H1 (cell line): ENCODE measurements around the gene NEFH. TPM values are rescaled to one million over a fixed set of nuclear protein-coding genes. Genes with fewer than 3 reads are reported as not detected.

Source experiments
- BRCA1 ChIP-seq: IDR thresholded peaks from 2 replicates; pipeline ENCODE4 v1.6.1; 2012; ENCODE audit warnings: low read depth, low read length, improper control_type of control experiment
- EZH2 ChIP-seq: fragments of 200-600 bp; sonication (generic); IDR thresholded peaks from 2 replicates; pipeline ENCODE4 v1.7.1; 2012; ENCODE audit warnings: low read depth, mild to moderate bottlenecking, moderate library complexity, low read length, inconsistent platforms; ENCODE audit not compliant: severe bottlenecking
- POLR2A ChIP-seq, 2 experiments: IDR thresholded peaks; 1 replicate in 1 of 2; 2 replicates in 1 of 2; pipeline ENCODE4 v1.6.1; 2011; ENCODE audit warnings: low read depth in 2 of 2, low read length in 2 of 2, mild to moderate bottlenecking in 2 of 2; ENCODE audit errors: control extremely low read depth in 1 of 2
- ZNF274 ChIP-seq: IDR thresholded peaks from 2 replicates; pipeline ENCODE4 v1.7.0; 2012; ENCODE audit warnings: low read length, borderline replicate concordance; ENCODE audit errors: extremely low read depth
- polyA plus RNA-seq, 7 experiments: library from polyadenylated mRNA; depleted of rRNA in 3 of 7; stranded (reverse) in 5 of 7; unstranded in 2 of 7; fragments of >200 nt in 5 of 7; fragments of 200-250 nt in 2 of 7; gene quantifications; 1 replicate in 5 of 7; 2 replicates in 1 of 7; 4 replicates in 1 of 7; pipeline versions ENCODE4 v1.2.1 to v1.2.3, GENCODE V29; 2011 to 2013; ENCODE audit warnings: missing spikeins in 2 of 7, mixed read lengths in 2 of 7
- total RNA-seq: library from RNA; stranded (reverse); fragmentation: NEBNext Ultra II Directional; extraction: Animal tissue kit (Norgen Biotek cat#: 25700); gene quantifications from 2 replicates; pipeline ENCODE4 v1.2.1, GENCODE V29; 2021
- TF ChIP-seq, protein P1 (sequence below): fragments of 300-600 bp; sonication (generic); IDR thresholded peaks from 2 replicates; pipeline ENCODE4 v1.7.1; 2012; ENCODE audit warnings: low read length, moderate library complexity, mild to moderate bottlenecking, inconsistent platforms; ENCODE audit not compliant: insufficient replicate concordance
- TF ChIP-seq, protein P2 (sequence below): IDR thresholded peaks from 2 replicates; pipeline ENCODE4 v1.6.1; 2012; ENCODE audit warnings: low read length, inconsistent platforms

The NEFH gene
- total and polyA plus RNA-seq, 2 of the 8 experiments (the other 6 are each of a cell fraction or from before 2014, with no cell fraction given) = 0.57 to 2.3 TPM

DNA sequence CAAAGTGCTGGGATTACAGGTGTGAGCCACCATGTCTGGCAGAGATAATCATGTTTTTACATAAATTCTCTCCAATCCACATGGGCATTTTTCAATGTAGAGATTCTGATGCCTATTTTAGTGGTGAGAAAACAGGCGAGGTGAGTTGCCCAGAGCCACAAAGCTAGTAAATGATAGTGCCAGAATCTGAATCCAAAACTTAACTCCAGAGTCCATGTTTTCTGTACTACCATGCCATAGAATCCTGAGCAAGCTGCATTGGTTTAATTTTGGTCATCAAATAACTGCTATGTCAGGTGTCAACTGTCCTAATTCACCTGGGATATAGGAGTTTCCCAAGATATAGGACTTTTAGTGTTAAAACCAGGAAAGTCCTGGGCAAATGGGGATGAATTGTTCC is 13.6 kb downstream of the NEFH start (continued):
- TF ChIP-seq EZH2 (no peak), POLR2A (IDR thresholded peaks at IDR 0.05; ENCODE audit: control extremely low read depth in 1 of 2, low read depth in 2 of 2, low read length in 2 of 2) (no peak), BRCA1 (no peak), ZNF274 (no peak)
- TF ChIP-seq, protein P1, sequence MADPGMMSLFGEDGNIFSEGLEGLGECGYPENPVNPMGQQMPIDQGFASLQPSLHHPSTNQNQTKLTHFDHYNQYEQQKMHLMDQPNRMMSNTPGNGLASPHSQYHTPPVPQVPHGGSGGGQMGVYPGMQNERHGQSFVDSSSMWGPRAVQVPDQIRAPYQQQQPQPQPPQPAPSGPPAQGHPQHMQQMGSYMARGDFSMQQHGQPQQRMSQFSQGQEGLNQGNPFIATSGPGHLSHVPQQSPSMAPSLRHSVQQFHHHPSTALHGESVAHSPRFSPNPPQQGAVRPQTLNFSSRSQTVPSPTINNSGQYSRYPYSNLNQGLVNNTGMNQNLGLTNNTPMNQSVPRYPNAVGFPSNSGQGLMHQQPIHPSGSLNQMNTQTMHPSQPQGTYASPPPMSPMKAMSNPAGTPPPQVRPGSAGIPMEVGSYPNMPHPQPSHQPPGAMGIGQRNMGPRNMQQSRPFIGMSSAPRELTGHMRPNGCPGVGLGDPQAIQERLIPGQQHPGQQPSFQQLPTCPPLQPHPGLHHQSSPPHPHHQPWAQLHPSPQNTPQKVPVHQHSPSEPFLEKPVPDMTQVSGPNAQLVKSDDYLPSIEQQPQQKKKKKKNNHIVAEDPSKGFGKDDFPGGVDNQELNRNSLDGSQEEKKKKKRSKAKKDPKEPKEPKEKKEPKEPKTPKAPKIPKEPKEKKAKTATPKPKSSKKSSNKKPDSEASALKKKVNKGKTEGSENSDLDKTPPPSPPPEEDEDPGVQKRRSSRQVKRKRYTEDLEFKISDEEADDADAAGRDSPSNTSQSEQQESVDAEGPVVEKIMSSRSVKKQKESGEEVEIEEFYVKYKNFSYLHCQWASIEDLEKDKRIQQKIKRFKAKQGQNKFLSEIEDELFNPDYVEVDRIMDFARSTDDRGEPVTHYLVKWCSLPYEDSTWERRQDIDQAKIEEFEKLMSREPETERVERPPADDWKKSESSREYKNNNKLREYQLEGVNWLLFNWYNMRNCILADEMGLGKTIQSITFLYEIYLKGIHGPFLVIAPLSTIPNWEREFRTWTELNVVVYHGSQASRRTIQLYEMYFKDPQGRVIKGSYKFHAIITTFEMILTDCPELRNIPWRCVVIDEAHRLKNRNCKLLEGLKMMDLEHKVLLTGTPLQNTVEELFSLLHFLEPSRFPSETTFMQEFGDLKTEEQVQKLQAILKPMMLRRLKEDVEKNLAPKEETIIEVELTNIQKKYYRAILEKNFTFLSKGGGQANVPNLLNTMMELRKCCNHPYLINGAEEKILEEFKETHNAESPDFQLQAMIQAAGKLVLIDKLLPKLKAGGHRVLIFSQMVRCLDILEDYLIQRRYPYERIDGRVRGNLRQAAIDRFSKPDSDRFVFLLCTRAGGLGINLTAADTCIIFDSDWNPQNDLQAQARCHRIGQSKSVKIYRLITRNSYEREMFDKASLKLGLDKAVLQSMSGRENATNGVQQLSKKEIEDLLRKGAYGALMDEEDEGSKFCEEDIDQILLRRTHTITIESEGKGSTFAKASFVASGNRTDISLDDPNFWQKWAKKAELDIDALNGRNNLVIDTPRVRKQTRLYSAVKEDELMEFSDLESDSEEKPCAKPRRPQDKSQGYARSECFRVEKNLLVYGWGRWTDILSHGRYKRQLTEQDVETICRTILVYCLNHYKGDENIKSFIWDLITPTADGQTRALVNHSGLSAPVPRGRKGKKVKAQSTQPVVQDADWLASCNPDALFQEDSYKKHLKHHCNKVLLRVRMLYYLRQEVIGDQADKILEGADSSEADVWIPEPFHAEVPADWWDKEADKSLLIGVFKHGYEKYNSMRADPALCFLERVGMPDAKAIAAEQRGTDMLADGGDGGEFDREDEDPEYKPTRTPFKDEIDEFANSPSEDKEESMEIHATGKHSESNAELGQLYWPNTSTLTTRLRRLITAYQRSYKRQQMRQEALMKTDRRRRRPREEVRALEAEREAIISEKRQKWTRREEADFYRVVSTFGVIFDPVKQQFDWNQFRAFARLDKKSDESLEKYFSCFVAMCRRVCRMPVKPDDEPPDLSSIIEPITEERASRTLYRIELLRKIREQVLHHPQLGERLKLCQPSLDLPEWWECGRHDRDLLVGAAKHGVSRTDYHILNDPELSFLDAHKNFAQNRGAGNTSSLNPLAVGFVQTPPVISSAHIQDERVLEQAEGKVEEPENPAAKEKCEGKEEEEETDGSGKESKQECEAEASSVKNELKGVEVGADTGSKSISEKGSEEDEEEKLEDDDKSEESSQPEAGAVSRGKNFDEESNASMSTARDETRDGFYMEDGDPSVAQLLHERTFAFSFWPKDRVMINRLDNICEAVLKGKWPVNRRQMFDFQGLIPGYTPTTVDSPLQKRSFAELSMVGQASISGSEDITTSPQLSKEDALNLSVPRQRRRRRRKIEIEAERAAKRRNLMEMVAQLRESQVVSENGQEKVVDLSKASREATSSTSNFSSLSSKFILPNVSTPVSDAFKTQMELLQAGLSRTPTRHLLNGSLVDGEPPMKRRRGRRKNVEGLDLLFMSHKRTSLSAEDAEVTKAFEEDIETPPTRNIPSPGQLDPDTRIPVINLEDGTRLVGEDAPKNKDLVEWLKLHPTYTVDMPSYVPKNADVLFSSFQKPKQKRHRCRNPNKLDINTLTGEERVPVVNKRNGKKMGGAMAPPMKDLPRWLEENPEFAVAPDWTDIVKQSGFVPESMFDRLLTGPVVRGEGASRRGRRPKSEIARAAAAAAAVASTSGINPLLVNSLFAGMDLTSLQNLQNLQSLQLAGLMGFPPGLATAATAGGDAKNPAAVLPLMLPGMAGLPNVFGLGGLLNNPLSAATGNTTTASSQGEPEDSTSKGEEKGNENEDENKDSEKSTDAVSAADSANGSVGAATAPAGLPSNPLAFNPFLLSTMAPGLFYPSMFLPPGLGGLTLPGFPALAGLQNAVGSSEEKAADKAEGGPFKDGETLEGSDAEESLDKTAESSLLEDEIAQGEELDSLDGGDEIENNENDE = no peak
- TF ChIP-seq, protein P2, sequence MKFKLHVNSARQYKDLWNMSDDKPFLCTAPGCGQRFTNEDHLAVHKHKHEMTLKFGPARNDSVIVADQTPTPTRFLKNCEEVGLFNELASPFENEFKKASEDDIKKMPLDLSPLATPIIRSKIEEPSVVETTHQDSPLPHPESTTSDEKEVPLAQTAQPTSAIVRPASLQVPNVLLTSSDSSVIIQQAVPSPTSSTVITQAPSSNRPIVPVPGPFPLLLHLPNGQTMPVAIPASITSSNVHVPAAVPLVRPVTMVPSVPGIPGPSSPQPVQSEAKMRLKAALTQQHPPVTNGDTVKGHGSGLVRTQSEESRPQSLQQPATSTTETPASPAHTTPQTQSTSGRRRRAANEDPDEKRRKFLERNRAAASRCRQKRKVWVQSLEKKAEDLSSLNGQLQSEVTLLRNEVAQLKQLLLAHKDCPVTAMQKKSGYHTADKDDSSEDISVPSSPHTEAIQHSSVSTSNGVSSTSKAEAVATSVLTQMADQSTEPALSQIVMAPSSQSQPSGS = no peak
